HG02759 (cell line): ENCODE results near the gene NUP37.
"Not testable (repeated sequence)": the region's sequence is repeated elsewhere in the genome, so short reads cannot be mapped to it uniquely, and the experiment has no call there.

Experiments used
- ATAC-seq: cut with Tn5 transposase; IDR thresholded peaks from one replicate; pipeline ENCODE4 v1.9.1; 2021; ENCODE audit warnings: mild to moderate bottlenecking, moderate library complexity; ENCODE audit not compliant: unreplicated experiment

The NUP37 gene

GRCh38 chr12:102119674-102120563, at the start of gene NUP37, which contains the start of gene PARPBP:
NUP37 (minus strand) TSS chr12:102120114; CDS start chr12:102118518, 1,596 bp downstream.
PARPBP (plus strand) TSS chr12:102120183; CDS start chr12:102123889, 3,706 bp downstream.
- peak; percentile 98 for ATAC-seq

GRCh38 chr12:102167821-102168604, 48.1 kb upstream of the NUP37 start:
- peak; percentile 73 for ATAC-seq

- no peak for ATAC-seq
Observed at GRCh38 chr12:102163383-102163782, 43.5 kb upstream of the NUP37 start.

GRCh38 chr12:102155206-102155605, 35.3 kb upstream of the NUP37 start:
- not testable (repeated sequence) for ATAC-seq

GRCh38 chr12:102147062-102147587, 27.2 kb upstream of the NUP37 start:
- not testable (repeated sequence) for ATAC-seq

- no peak for ATAC-seq
Observed at GRCh38 chr12:102144221-102144620, 24.3 kb upstream of the NUP37 start.

GRCh38 chr12:102142866-102143373, 23.0 kb upstream of the NUP37 start:
- ATAC-seq = not testable (repeated sequence)

- not testable (repeated sequence) for ATAC-seq
Observed at GRCh38 chr12:102137619-102138018, 17.7 kb upstream of the NUP37 start.

GRCh38 chr12:102131442-102131841, 11.5 kb upstream of the NUP37 start:
- not testable (repeated sequence) for ATAC-seq

GRCh38 chr12:102130720-102131119, 10.8 kb upstream of the NUP37 start:
- ATAC-seq = not testable (repeated sequence)

GRCh38 chr12:102121328-102121727, 1.4 kb upstream of the NUP37 start:
- not testable (repeated sequence) for ATAC-seq

- ATAC-seq = no peak
Observed at GRCh38 chr12:102120886-102121285, 972 bp upstream of the NUP37 start.

GRCh38 chr12:102120564-102120873, 605 bp upstream of the NUP37 start:
- no peak for ATAC-seq

- ATAC-seq = no peak
Observed at GRCh38 chr12:102118874-102119273, 1.0 kb downstream of the NUP37 start.

- no peak for ATAC-seq
Observed at GRCh38 chr12:102116392-102116791, 3.5 kb downstream of the NUP37 start.

- ATAC-seq = no peak
Observed at GRCh38 chr12:102114212-102114611, 5.7 kb downstream of the NUP37 start.

- ATAC-seq = no peak
Observed at GRCh38 chr12:102110782-102111181, 9.1 kb downstream of the NUP37 start.

GRCh38 chr12:102107970-102108369, 11.9 kb downstream of the NUP37 start:
- ATAC-seq = no peak

- ATAC-seq = no peak
Observed at GRCh38 chr12:102106905-102107304, 13.0 kb downstream of the NUP37 start.

GRCh38 chr12:102096855-102097254, 23.1 kb downstream of the NUP37 start:
- no peak for ATAC-seq

GRCh38 chr12:102095677-102096263, 24.1 kb downstream of the NUP37 start:
- ATAC-seq = no peak
